ENCODE results near the gene DMXL1. TPM values are rescaled to one million over a fixed set of nuclear protein-coding genes. Genes with fewer than 3 reads are reported as not detected.

DMXL1 gene
- total and polyA plus RNA-seq, 4 donors, result 4.3 to 38.1 (median 25.1) TPM

DNA sequence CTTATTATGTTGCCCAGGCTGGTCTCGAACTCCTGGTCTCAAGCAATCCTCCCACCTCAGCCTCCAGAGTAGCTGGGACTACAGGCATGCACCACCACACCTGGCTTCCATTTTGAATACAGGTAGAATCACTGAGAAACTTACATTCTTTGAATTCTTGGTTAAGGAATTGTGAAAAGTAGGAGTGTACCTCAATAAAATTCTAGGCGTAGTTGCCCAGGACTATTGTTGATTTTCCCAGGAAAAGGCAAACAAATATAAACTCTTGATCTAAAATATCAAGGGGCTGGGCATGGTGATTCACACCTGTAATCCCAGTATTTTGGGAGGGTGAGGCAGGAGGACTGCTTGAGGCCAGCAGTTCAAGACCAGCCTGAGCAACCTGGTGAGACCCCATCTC, 16.8 kb upstream of the DMXL1 start:
- 95% methylated on average over 2 of the region's 2 CpGs for WGBS
- Histone ChIP-seq H3K27ac (ENCODE audit: low read depth in 1 of 2, low read length in 2 of 2) (no peak overlapping the region), H3K36me3 (ENCODE audit: control insufficient read depth in 4 of 4, insufficient read depth in 3 of 4, low read depth in 1 of 4, low read length in 3 of 4) (no peaks in the 10 kb centered on the region), H3K4me1 (ENCODE audit: control insufficient read depth in 4 of 4, insufficient read depth in 4 of 4, low read length in 3 of 4) (no peaks in the 10 kb centered on the region), H3K9ac (ENCODE audit: low read depth in 1 of 2, low read length in 2 of 2) (no peak overlapping the region), H3K4me3 (ENCODE audit: low read depth in 1 of 3, low read length in 3 of 3) (no peak overlapping the region), H3K27me3 (ENCODE audit: control insufficient read depth in 4 of 4, insufficient read depth in 4 of 4, low read length in 3 of 4) (no peaks in the 10 kb centered on the region), H3K9me3 (ENCODE audit: control insufficient read depth in 4 of 4, low read length in 3 of 4) (no peaks in the 10 kb centered on the region)
- TF ChIP-seq RAD21 (IDR thresholded peaks at IDR 0.05) (no peak), HNF4A (conservative IDR thresholded peaks at IDR 0.05) (no peak), FOXA1 (IDR thresholded peaks at IDR 0.05) (no peak), HNF4G (IDR thresholded peaks at IDR 0.05) (no peak), EGR1 (IDR thresholded peaks at IDR 0.05; ENCODE audit: low read depth in 2 of 2) (no peak), GABPA (IDR thresholded peaks at IDR 0.05 in 1 of 2, conservative IDR thresholded peaks at IDR 0.05 in 1 of 2) (no peak), NR2F2 (IDR thresholded peaks at IDR 0.05) (no peak)
- TF ChIP-seq, protein P1, sequence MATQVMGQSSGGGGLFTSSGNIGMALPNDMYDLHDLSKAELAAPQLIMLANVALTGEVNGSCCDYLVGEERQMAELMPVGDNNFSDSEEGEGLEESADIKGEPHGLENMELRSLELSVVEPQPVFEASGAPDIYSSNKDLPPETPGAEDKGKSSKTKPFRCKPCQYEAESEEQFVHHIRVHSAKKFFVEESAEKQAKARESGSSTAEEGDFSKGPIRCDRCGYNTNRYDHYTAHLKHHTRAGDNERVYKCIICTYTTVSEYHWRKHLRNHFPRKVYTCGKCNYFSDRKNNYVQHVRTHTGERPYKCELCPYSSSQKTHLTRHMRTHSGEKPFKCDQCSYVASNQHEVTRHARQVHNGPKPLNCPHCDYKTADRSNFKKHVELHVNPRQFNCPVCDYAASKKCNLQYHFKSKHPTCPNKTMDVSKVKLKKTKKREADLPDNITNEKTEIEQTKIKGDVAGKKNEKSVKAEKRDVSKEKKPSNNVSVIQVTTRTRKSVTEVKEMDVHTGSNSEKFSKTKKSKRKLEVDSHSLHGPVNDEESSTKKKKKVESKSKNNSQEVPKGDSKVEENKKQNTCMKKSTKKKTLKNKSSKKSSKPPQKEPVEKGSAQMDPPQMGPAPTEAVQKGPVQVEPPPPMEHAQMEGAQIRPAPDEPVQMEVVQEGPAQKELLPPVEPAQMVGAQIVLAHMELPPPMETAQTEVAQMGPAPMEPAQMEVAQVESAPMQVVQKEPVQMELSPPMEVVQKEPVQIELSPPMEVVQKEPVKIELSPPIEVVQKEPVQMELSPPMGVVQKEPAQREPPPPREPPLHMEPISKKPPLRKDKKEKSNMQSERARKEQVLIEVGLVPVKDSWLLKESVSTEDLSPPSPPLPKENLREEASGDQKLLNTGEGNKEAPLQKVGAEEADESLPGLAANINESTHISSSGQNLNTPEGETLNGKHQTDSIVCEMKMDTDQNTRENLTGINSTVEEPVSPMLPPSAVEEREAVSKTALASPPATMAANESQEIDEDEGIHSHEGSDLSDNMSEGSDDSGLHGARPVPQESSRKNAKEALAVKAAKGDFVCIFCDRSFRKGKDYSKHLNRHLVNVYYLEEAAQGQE (IDR thresholded peaks at IDR 0.05), result no peak
- TF ChIP-seq, protein P2, sequence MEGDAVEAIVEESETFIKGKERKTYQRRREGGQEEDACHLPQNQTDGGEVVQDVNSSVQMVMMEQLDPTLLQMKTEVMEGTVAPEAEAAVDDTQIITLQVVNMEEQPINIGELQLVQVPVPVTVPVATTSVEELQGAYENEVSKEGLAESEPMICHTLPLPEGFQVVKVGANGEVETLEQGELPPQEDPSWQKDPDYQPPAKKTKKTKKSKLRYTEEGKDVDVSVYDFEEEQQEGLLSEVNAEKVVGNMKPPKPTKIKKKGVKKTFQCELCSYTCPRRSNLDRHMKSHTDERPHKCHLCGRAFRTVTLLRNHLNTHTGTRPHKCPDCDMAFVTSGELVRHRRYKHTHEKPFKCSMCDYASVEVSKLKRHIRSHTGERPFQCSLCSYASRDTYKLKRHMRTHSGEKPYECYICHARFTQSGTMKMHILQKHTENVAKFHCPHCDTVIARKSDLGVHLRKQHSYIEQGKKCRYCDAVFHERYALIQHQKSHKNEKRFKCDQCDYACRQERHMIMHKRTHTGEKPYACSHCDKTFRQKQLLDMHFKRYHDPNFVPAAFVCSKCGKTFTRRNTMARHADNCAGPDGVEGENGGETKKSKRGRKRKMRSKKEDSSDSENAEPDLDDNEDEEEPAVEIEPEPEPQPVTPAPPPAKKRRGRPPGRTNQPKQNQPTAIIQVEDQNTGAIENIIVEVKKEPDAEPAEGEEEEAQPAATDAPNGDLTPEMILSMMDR (IDR thresholded peaks at IDR 0.05; ENCODE audit: low read depth, low read length, missing input control), result no peak
- TF ChIP-seq, protein P3, sequence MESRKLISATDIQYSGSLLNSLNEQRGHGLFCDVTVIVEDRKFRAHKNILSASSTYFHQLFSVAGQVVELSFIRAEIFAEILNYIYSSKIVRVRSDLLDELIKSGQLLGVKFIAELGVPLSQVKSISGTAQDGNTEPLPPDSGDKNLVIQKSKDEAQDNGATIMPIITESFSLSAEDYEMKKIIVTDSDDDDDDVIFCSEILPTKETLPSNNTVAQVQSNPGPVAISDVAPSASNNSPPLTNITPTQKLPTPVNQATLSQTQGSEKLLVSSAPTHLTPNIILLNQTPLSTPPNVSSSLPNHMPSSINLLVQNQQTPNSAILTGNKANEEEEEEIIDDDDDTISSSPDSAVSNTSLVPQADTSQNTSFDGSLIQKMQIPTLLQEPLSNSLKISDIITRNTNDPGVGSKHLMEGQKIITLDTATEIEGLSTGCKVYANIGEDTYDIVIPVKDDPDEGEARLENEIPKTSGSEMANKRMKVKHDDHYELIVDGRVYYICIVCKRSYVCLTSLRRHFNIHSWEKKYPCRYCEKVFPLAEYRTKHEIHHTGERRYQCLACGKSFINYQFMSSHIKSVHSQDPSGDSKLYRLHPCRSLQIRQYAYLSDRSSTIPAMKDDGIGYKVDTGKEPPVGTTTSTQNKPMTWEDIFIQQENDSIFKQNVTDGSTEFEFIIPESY (IDR thresholded peaks at IDR 0.05), result no peak
- TF ChIP-seq, protein P4, sequence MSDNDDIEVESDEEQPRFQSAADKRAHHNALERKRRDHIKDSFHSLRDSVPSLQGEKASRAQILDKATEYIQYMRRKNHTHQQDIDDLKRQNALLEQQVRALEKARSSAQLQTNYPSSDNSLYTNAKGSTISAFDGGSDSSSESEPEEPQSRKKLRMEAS (IDR thresholded peaks at IDR 0.05), result no peak
- TF ChIP-seq, protein P5, sequence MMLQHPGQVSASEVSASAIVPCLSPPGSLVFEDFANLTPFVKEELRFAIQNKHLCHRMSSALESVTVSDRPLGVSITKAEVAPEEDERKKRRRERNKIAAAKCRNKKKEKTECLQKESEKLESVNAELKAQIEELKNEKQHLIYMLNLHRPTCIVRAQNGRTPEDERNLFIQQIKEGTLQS (IDR thresholded peaks at IDR 0.05), result no peak
- no peak for DNase-seq (ENCODE audit: low spot score)

DNA sequence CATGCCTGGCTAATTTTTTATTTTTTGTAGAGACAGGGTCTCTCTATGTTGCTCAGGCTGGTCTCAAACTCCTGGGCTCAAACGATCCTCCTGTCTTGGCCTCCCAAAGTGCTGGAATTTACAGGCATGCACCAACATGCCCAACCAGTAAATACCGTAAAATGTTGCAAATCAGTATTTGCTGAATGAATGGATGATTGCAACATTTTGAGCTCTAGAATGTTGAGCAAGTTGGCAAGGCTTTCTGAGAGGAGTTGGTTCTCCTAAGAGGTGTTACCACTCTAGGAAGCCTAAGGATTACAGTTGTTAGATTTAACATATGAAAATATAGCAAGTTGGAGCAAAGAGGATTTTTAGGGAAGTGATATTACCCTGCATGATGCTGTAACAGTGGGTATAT, 15.6 kb upstream of the DMXL1 start:
- TF ChIP-seq NR2F2 (IDR thresholded peaks at IDR 0.05), result no peak
- TF ChIP-seq, protein P2 (IDR thresholded peaks at IDR 0.05; ENCODE audit: low read depth, low read length, missing input control), result no peak
- Histone ChIP-seq H3K9me3 (ENCODE audit: control insufficient read depth in 4 of 4, low read length in 3 of 4) (no peaks in the 10 kb centered on the region), H3K27ac (ENCODE audit: low read depth in 1 of 2, low read length in 2 of 2) (no peak overlapping the region), H3K36me3 (ENCODE audit: control insufficient read depth in 4 of 4, insufficient read depth in 3 of 4, low read depth in 1 of 4, low read length in 3 of 4) (no peaks in the 10 kb centered on the region), H3K4me1 (ENCODE audit: control insufficient read depth in 4 of 4, insufficient read depth in 4 of 4, low read length in 3 of 4) (no peaks in the 10 kb centered on the region), H3K4me3 (ENCODE audit: low read depth in 1 of 3, low read length in 3 of 3) (no peak overlapping the region), H3K9ac (ENCODE audit: low read depth in 1 of 2, low read length in 2 of 2) (no peak overlapping the region), H3K27me3 (ENCODE audit: control insufficient read depth in 4 of 4, insufficient read depth in 4 of 4, low read length in 3 of 4) (no peaks in the 10 kb centered on the region)
- DNase-seq (ENCODE audit: low spot score), result no peak
- 48% methylated on average over 2 of the region's 2 CpGs for WGBS

Data from liver (tissue), 9 donors.